ENCODE data around the gene EIF4G3.
"Not testable (repeated sequence)": the region's sequence is repeated elsewhere in the genome, so short reads cannot be mapped to it uniquely, and the experiment has no call there.

Gene EIF4G3

GRCh38 chr1:21154717-21155116 lies 22.0 kb downstream of the EIF4G3 start:
- DNase-seq (ENCODE audit: low read depth in 2 of 2): no peak

- DNase-seq (ENCODE audit: low read depth in 2 of 2): no peak
Measured at GRCh38 chr1:21153388-21153787, 23.3 kb downstream of the EIF4G3 start.

GRCh38 chr1:21152423-21153100 lies 24.1 kb downstream of the EIF4G3 start:
- no peak for DNase-seq (ENCODE audit: low read depth in 2 of 2)

- DNase-seq (ENCODE audit: low read depth in 2 of 2): no peak
Measured at GRCh38 chr1:21149855-21150432, 26.8 kb downstream of the EIF4G3 start.

GRCh38 chr1:21149430-21149854 lies 27.3 kb downstream of the EIF4G3 start:
- no peak for DNase-seq (ENCODE audit: low read depth in 2 of 2)

- no peak for DNase-seq (ENCODE audit: low read depth in 2 of 2)
Measured at GRCh38 chr1:21143752-21144151, 32.9 kb downstream of the EIF4G3 start.

GRCh38 chr1:21143138-21143537 lies 33.6 kb downstream of the EIF4G3 start:
- DNase-seq (ENCODE audit: low read depth in 2 of 2): no peak

- no peak for DNase-seq (ENCODE audit: low read depth in 2 of 2)
Measured at GRCh38 chr1:21141030-21141429, 35.7 kb downstream of the EIF4G3 start.

GRCh38 chr1:21139601-21140000 lies 37.1 kb downstream of the EIF4G3 start:
- no peak for DNase-seq (ENCODE audit: low read depth in 2 of 2)

- DNase-seq (ENCODE audit: low read depth in 2 of 2): not testable (repeated sequence)
Measured at GRCh38 chr1:21136344-21136743, 40.4 kb downstream of the EIF4G3 start.

GRCh38 chr1:21131200-21131599 lies 45.5 kb downstream of the EIF4G3 start:
- no peak for DNase-seq (ENCODE audit: low read depth in 2 of 2)

GRCh38 chr1:21129407-21129806 lies 47.3 kb downstream of the EIF4G3 start:
- no peak for DNase-seq (ENCODE audit: low read depth in 2 of 2)

- no peak for DNase-seq (ENCODE audit: low read depth in 2 of 2)
Measured at GRCh38 chr1:21126324-21126723, 50.4 kb downstream of the EIF4G3 start.

- no peak for DNase-seq (ENCODE audit: low read depth in 2 of 2)
Measured at GRCh38 chr1:21124846-21125245, 51.9 kb downstream of the EIF4G3 start.

GRCh38 chr1:21123287-21123948 lies 53.3 kb downstream of the EIF4G3 start:
- DNase-seq (ENCODE audit: low read depth in 2 of 2): no peak

GRCh38 chr1:21121764-21122471 lies 54.8 kb downstream of the EIF4G3 start:
- DNase-seq (ENCODE audit: low read depth in 2 of 2): no peak

- no peak for DNase-seq (ENCODE audit: low read depth in 2 of 2)
Measured at GRCh38 chr1:21118167-21118566, 58.5 kb downstream of the EIF4G3 start.

- DNase-seq (ENCODE audit: low read depth in 2 of 2): no peak
Measured at GRCh38 chr1:21117597-21118001, 59.1 kb downstream of the EIF4G3 start.

- no peak for DNase-seq (ENCODE audit: low read depth in 2 of 2)
Measured at GRCh38 chr1:21117159-21117558, 59.5 kb downstream of the EIF4G3 start.

GRCh38 chr1:21115098-21115760 lies 61.5 kb downstream of the EIF4G3 start:
- DNase-seq (ENCODE audit: low read depth in 2 of 2): no peak

GRCh38 chr1:21114431-21114830 lies 62.3 kb downstream of the EIF4G3 start:
- no peak for DNase-seq (ENCODE audit: low read depth in 2 of 2)

- no peak for DNase-seq (ENCODE audit: low read depth in 2 of 2)
Measured at GRCh38 chr1:21110163-21110562, 66.5 kb downstream of the EIF4G3 start.
